Activated CD4-positive, alpha-beta T cell treated with anti-CD3 and anti-CD28 coated beads, Interleukin-2, amount 10 ng/mL, durations not matched to agents 24 days and 14 days (primary cell): ENCODE measurements around the gene NKX1-2. TPM values are rescaled to one million over a fixed set of nuclear protein-coding genes. Genes with fewer than 3 reads are reported as not detected.

ENCODE experiments used
- DNase-seq: peaks from one replicate; pipeline ENCODE4 v3.0.0; 2022
- H3K27ac Mint-ChIP-seq: one replicate; pipeline ENCODE4 v1.8.0; 2022; ENCODE audit warnings: mild to moderate bottlenecking, mixed read lengths
- H3K27me3 Mint-ChIP-seq: one replicate; pipeline ENCODE4 v1.8.0; 2022; ENCODE audit warnings: mixed read lengths
- H3K36me3 Mint-ChIP-seq: one replicate; pipeline ENCODE4 v1.8.0; 2022; ENCODE audit warnings: low read depth, mild to moderate bottlenecking, mixed read lengths
- H3K4me1 Mint-ChIP-seq: one replicate; pipeline ENCODE4 v1.8.0; 2021; ENCODE audit warnings: mixed read lengths
- H3K4me3 Mint-ChIP-seq: one replicate; pipeline ENCODE4 v1.8.0; 2022; ENCODE audit warnings: mild to moderate bottlenecking, moderate library complexity, mixed read lengths
- H3K9me3 Mint-ChIP-seq: one replicate; pipeline ENCODE4 v1.8.0; 2021; ENCODE audit warnings: mixed read lengths
- intact Hi-C: fragments of 100-400 bp; cut with micrococcal nuclease; formaldehyde crosslinking; loops from one replicate; pipeline ENCODE4 v1.15.1; 2023
- total RNA-seq: library from RNA; stranded (reverse); gene quantifications from 2 replicates; pipeline ENCODE4 v1.2.3, GENCODE V29; 2022

NKX1-2 gene
- total RNA-seq, 1 donor from 2014 or later = not detected

GRCh38 chr10:124468624-124469023, 18.8 kb upstream of the NKX1-2 start:
- no peak for DNase-seq
- no peak overlapping the region for H3K4me3 Mint-ChIP-seq
- H3K4me1 Mint-ChIP-seq = peaks cover 17% of the 10 kb centered on the region
- no peaks in the 10 kb centered on the region for H3K27me3 Mint-ChIP-seq
- no peaks in the 10 kb centered on the region for H3K9me3 Mint-ChIP-seq
- H3K27ac Mint-ChIP-seq = no peak overlapping the region
- H3K36me3 Mint-ChIP-seq = no peaks in the 10 kb centered on the region
- intact Hi-C loops = no loop called here

- Mint-ChIP-seq H3K27me3 (no peaks in the 10 kb centered on the region), H3K27ac (no peak overlapping the region), H3K36me3 (no peaks in the 10 kb centered on the region), H3K4me3 (no peak overlapping the region), H3K4me1 (peaks cover 19% of the 10 kb centered on the region), H3K9me3 (no peaks in the 10 kb centered on the region)
- intact Hi-C loops = no loop called here
- no peak for DNase-seq
These were observed 17.3 kb upstream of the NKX1-2 start for GRCh38 chr10:124467165-124467564.

- H3K9me3 Mint-ChIP-seq = peaks cover 4% of the 10 kb centered on the region
- intact Hi-C loops = no loop called here
- peaks cover 2% of the 10 kb centered on the region for H3K36me3 Mint-ChIP-seq
- no peak for DNase-seq
- H3K27me3 Mint-ChIP-seq = no peaks in the 10 kb centered on the region
- H3K4me3 Mint-ChIP-seq = no peak overlapping the region
- no peak overlapping the region for H3K27ac Mint-ChIP-seq
- peaks cover 24% of the 10 kb centered on the region for H3K4me1 Mint-ChIP-seq
These were observed 16.1 kb upstream of the NKX1-2 start for GRCh38 chr10:124465777-124466488.

GRCh38 chr10:124465003-124465776, 15.4 kb upstream of the NKX1-2 start:
- Mint-ChIP-seq H3K4me1 (peaks cover 24% of the 10 kb centered on the region), H3K27ac (peak overlapping the region; percentile 39), H3K36me3 (peaks cover 2% of the 10 kb centered on the region), H3K4me3 (peak overlapping the region; percentile 37), H3K9me3 (peaks cover 4% of the 10 kb centered on the region), H3K27me3 (no peaks in the 10 kb centered on the region)
- intact Hi-C loops = no loop called here
- no peak for DNase-seq

- peaks cover 2% of the 10 kb centered on the region for H3K36me3 Mint-ChIP-seq
- peak overlapping the region; percentile 37 for H3K4me3 Mint-ChIP-seq
- intact Hi-C loops = loop anchor here (5.0 kb wide), 3 partner anchors 328 to 1312 kb away; partner anchors contain the start of genes BUB3 and EEF1AKMT2
- peaks cover 24% of the 10 kb centered on the region for H3K4me1 Mint-ChIP-seq
- H3K27ac Mint-ChIP-seq = peak overlapping the region; percentile 39
- DNase-seq = peak; percentile 58
- H3K9me3 Mint-ChIP-seq = peaks cover 4% of the 10 kb centered on the region
- peaks cover 1% of the 10 kb centered on the region for H3K27me3 Mint-ChIP-seq
These were observed 14.5 kb upstream of the NKX1-2 start for GRCh38 chr10:124464028-124464965.

GRCh38 chr10:124462348-124462695, 12.5 kb upstream of the NKX1-2 start:
- H3K4me1 Mint-ChIP-seq = peaks cover 24% of the 10 kb centered on the region
- peaks cover 8% of the 10 kb centered on the region for H3K27me3 Mint-ChIP-seq
- no peak for DNase-seq
- H3K36me3 Mint-ChIP-seq = peaks cover 2% of the 10 kb centered on the region
- peak overlapping the region; percentile 73 for H3K27ac Mint-ChIP-seq
- intact Hi-C loops = loop anchor here (5.0 kb wide), 3 partner anchors 330 to 1310 kb away; partner anchors contain the start of genes BUB3 and EEF1AKMT2
- peaks cover 4% of the 10 kb centered on the region for H3K9me3 Mint-ChIP-seq
- peak overlapping the region; percentile 77 for H3K4me3 Mint-ChIP-seq

GRCh38 chr10:124461642-124462347, 12.0 kb upstream of the NKX1-2 start, which contains the start of gene LHPP:
TSS of gene LHPP (plus strand) at chr10:124461823. CDS start at chr10:124461863, 40 bp downstream.
- Mint-ChIP-seq H3K27ac (peak within 1 kb of the TSS; percentile 92), H3K4me3 (peak within 1 kb of the TSS; percentile 77), H3K4me1 (peaks cover 24% of the 10 kb centered on the region), H3K9me3 (peaks cover 4% of the 10 kb centered on the region), H3K36me3 (peaks cover 2% of the 10 kb centered on the region), H3K27me3 (peaks cover 11% of the 10 kb centered on the region)
- intact Hi-C loops = loop anchor here (1.0 to 5.0 kb wide), 4 partner anchors 43 to 1309 kb away; partner anchors contain the start of genes BUB3, EEF1AKMT2 and OAT
- peak; percentile 97 for DNase-seq

- peaks cover 4% of the 10 kb centered on the region for H3K9me3 Mint-ChIP-seq
- H3K4me1 Mint-ChIP-seq = peaks cover 18% of the 10 kb centered on the region
- H3K27me3 Mint-ChIP-seq = peaks cover 21% of the 10 kb centered on the region
- DNase-seq = no peak
- intact Hi-C loops = loop anchor here (5.0 kb wide), 3 partner anchors 332 to 1308 kb away; partner anchors contain the start of genes BUB3 and EEF1AKMT2
- no peak overlapping the region for H3K4me3 Mint-ChIP-seq
- peaks cover 2% of the 10 kb centered on the region for H3K36me3 Mint-ChIP-seq
- no peak overlapping the region for H3K27ac Mint-ChIP-seq
These were observed 10.3 kb upstream of the NKX1-2 start for GRCh38 chr10:124460144-124460543.

- peaks cover 2% of the 10 kb centered on the region for H3K36me3 Mint-ChIP-seq
- DNase-seq = no peak
- H3K27ac Mint-ChIP-seq = no peak overlapping the region
- peaks cover 27% of the 10 kb centered on the region for H3K27me3 Mint-ChIP-seq
- H3K4me1 Mint-ChIP-seq = peaks cover 10% of the 10 kb centered on the region
- no peak overlapping the region for H3K4me3 Mint-ChIP-seq
- peaks cover 4% of the 10 kb centered on the region for H3K9me3 Mint-ChIP-seq
- intact Hi-C loops = no loop called here
These were observed 9.6 kb upstream of the NKX1-2 start for GRCh38 chr10:124459395-124459794.

GRCh38 chr10:124458889-124459288, 9.1 kb upstream of the NKX1-2 start:
- no peak overlapping the region for H3K4me3 Mint-ChIP-seq
- H3K4me1 Mint-ChIP-seq = peaks cover 7% of the 10 kb centered on the region
- no peak overlapping the region for H3K27ac Mint-ChIP-seq
- intact Hi-C loops = no loop called here
- H3K9me3 Mint-ChIP-seq = peaks cover 4% of the 10 kb centered on the region
- DNase-seq = no peak
- H3K36me3 Mint-ChIP-seq = peaks cover 2% of the 10 kb centered on the region
- peaks cover 31% of the 10 kb centered on the region for H3K27me3 Mint-ChIP-seq

- H3K27ac Mint-ChIP-seq = no peak overlapping the region
- H3K4me3 Mint-ChIP-seq = no peak overlapping the region
These were observed 8.6 kb upstream of the NKX1-2 start for GRCh38 chr10:124458473-124458872.

GRCh38 chr10:124455441-124455840, 5.6 kb upstream of the NKX1-2 start:
- intact Hi-C loops = no loop called here
- no peak overlapping the region for H3K27ac Mint-ChIP-seq
- H3K27me3 Mint-ChIP-seq = peaks cover 62% of the 10 kb centered on the region
- DNase-seq = no peak
- H3K36me3 Mint-ChIP-seq = no peaks in the 10 kb centered on the region
- peaks cover under 1% of the 10 kb centered on the region for H3K4me1 Mint-ChIP-seq
- H3K9me3 Mint-ChIP-seq = no peaks in the 10 kb centered on the region
- H3K4me3 Mint-ChIP-seq = no peak overlapping the region

More at GRCh38 chr10:124458473-124458872, 8.6 kb upstream of the NKX1-2 start:
- DNase-seq = no peak
- intact Hi-C loops = no loop called here
- Mint-ChIP-seq H3K4me1 (peaks cover 7% of the 10 kb centered on the region), H3K9me3 (peaks cover 4% of the 10 kb centered on the region), H3K36me3 (peaks cover 2% of the 10 kb centered on the region), H3K27me3 (peaks cover 35% of the 10 kb centered on the region)
